ENCODE results near the gene SLC2A5.
"Not testable (repeated sequence)": the region's sequence is repeated elsewhere in the genome, so short reads cannot be mapped to it uniquely, and the experiment has no call there.

Gene SLC2A5, protein sequence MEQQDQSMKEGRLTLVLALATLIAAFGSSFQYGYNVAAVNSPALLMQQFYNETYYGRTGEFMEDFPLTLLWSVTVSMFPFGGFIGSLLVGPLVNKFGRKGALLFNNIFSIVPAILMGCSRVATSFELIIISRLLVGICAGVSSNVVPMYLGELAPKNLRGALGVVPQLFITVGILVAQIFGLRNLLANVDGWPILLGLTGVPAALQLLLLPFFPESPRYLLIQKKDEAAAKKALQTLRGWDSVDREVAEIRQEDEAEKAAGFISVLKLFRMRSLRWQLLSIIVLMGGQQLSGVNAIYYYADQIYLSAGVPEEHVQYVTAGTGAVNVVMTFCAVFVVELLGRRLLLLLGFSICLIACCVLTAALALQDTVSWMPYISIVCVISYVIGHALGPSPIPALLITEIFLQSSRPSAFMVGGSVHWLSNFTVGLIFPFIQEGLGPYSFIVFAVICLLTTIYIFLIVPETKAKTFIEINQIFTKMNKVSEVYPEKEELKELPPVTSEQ

GRCh38 chr1:9069326-9070100, at the start of gene SLC2A5:
Gene SLC2A5 (minus strand): TSS chr1:9069635. CDS start chr1:9069536, 99 bp downstream.
- FAIRE-seq: no peak

DNA sequence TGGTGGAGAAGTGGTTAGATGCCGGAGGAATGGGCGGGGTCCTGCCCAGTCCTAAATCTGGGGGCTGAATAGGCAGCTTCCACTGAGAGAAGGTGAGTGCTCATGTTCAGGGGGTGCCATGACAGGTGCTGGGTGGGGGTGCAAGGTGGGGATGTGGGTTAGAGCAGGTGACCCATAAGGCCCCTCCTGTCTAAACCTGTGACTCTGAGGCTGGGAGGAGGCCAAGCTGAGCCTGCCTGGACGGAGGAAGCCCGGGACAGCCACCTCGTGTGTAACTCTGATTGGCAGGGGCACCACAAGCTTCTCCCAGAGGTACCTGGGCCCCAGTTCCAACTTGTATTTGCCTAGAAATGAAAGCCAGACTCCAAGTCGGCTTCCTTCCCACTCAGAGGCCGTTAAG, 48.8 kb upstream of the SLC2A5 start:
- no peak for FAIRE-seq

- FAIRE-seq: no peak
Observed at GRCh38 chr1:9115351-9116205, 46.1 kb upstream of the SLC2A5 start.

GRCh38 chr1:9112961-9113880, 43.8 kb upstream of the SLC2A5 start:
- FAIRE-seq: no peak

GRCh38 chr1:9111957-9112356, 42.5 kb upstream of the SLC2A5 start:
- no peak for FAIRE-seq

DNA sequence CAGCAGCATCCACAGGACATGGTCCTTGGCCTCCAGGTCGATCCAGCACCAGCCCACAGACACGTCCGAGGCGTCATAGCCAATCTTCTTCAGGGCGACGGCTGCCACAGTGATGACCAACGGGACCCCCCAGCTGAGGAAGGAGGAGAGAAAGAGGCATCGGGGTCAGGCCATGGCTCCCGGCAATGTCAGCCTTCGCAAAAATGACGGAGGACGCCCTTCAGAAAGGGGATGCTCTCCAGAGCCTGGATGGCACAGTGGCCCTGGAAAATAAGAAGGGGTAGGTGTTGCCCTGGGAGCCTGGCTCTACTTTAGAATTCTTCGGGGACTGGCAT, 41.9 kb upstream of the SLC2A5 start:
- FAIRE-seq: no peak

- FAIRE-seq: no peak
Observed at GRCh38 chr1:9110669-9111356, 41.4 kb upstream of the SLC2A5 start.

GRCh38 chr1:9108056-9108665, 38.7 kb upstream of the SLC2A5 start:
- FAIRE-seq: no peak

DNA sequence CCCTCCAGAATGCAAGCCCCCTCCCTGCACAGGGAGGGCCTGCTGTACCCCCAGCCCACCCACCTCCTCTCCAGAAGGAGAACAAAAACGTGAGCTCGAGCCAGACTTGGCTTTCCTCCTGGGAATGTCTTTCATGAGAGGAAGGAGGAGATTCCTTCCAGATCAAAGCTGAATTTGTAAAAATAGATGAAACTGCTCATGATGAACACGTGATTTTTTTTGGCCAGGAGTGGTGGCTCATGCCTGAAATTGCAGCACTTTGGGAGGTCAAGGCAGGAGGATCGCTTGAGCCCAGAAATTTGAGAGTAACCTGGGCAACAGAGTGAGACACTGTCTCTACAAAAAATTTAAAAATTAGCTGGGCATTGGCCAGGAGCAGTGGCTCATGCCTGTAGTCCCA, 37.7 kb upstream of the SLC2A5 start:
- no peak for FAIRE-seq

DNA sequence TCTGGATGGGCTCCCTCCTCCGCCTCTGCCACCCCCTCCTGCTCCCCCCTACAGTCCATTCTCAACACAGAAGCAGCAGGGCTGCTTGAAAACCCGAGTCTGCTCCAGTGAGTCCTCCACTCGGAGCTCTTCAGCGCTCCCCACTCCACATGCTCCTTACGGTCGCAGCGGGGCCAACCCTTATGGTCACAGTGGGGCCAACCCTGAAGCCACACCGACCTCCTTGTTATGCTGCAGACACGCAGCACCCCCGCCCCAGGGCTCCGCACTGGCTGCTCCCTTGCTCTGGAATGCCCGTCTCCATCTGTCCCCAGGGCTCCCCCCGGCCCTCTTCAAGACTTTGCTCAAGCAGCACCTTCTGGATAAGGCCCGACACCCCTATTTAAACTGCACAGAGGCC, 36.9 kb upstream of the SLC2A5 start:
- FAIRE-seq: no peak

- no peak for FAIRE-seq
Observed at GRCh38 chr1:9105336-9105867, 36.0 kb upstream of the SLC2A5 start.

DNA sequence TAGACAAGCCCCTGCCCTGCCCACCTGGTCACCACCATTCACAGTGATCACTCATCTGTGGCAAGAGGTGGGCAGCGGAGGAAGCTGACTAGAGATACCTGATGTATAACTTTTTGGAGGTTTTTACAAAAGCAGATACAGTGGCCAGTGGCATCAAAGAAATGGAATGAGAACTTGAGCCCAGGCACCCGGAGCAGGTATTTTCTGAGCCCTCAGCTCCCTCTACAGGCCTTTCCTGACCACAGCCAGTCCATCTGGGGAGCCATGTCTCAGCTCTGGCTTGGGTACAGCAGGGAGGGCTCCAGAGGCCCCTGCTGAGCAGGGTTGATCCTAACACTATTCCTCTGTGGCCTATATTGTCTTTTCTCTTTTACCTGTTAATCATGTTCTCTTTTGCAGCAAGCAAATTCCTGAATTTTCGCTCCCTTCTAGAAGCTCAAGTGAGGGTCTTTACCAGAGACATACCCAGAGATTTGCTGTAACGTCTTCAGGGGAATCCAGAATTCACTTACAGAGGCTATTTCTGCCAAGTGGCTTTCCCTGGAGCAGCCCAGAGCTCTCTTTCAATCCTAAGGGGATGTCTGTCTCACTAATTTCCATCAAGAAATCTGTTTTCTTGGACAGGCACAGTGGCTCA, 32.2 kb upstream of the SLC2A5 start:
- no peak for FAIRE-seq

DNA sequence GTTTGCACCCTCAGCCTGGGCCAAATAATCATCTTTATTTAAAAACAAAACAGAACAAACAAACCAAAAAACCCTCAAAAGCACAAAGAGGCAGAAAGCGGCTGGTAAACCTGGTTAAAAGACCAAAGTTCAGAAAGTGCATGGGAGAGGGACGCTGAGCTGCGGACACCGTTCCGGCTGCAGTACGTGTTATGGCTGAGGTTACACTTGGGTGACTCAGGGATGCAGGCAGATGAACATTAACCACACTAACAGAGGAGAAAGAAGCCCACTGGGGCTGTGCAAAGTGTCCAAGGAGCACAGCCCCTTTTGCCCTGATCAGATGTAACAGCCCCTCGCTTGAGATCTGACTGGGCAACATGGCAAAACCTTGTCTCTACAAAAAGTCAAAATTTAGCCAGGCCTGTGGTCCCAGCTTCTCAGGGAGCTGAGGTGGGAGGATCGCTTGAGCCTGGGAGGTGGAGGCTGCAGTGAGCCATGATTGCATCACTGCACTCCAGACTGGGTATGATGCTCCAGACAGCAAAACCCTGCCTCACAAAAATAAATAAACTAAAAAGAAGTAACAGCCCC, 31.1 kb upstream of the SLC2A5 start:
- FAIRE-seq: no peak

DNA sequence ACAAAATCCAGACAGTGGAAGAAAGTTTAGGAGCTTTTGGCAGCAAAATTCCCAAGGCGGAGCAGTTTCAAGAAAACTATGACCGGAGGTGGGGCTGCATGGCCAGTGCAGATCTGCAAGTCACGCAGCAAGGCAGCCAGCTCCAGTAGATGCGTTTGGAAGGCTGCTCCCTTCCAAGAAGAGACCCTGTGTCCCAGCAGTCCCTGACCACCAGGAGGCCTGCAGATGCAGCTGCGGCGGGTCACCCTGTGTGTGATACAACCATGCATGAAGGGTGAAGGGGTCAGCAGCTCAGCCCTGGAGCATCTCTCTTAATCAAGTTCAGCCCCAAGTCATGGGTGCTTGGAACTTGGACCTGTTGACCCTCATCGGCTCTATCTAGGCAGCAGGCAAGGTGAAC, 30.1 kb upstream of the SLC2A5 start:
- FAIRE-seq: no peak

- no peak for FAIRE-seq
Observed at GRCh38 chr1:9097947-9098705, 28.7 kb upstream of the SLC2A5 start.

- no peak for FAIRE-seq
Observed at GRCh38 chr1:9095818-9096217, 26.4 kb upstream of the SLC2A5 start.

GRCh38 chr1:9093996-9094595, 24.7 kb upstream of the SLC2A5 start:
- FAIRE-seq: not testable (repeated sequence)

DNA sequence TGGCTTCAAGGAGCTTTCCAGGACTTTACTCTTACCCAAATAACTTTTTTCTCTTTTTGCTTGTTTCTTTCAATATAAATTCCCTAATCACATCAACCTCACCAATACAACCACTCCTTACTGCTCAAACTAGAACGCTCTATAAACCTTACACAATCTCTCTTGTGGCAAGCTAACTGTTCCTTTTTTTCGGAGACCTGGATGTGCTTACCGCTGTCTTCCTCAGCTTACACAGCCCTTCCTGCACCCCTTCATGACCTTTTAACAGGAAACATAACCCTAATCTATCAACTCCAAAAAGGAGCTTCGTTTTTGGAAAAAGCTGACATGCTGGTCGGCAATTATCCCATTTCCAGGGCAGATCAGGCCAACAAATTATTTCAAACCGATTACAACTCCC, 24.1 kb upstream of the SLC2A5 start:
- FAIRE-seq: no peak
